B cell (primary cell): ENCODE measurements around the gene B4GALNT3.

Experiments
- EZH2 ChIP-seq: IDR thresholded peaks from 2 replicates; pipeline ENCODE4 v1.6.1; 2012; ENCODE audit warnings: borderline replicate concordance, low read depth, mild to moderate bottlenecking, moderate library complexity, low read length; ENCODE audit not compliant: insufficient read depth, poor library complexity, severe bottlenecking
- TF ChIP-seq, protein P1 (sequence below): fragments of 200-600 bp; IDR thresholded peaks from one replicate; pipeline ENCODE4 v1.8.0; 2022; ENCODE audit warnings: antibody characterized with exemption, mild to moderate bottlenecking

GRCh38 chr12:608413-608812, 148.7 kb downstream of the B4GALNT3 start:
- TF ChIP-seq, protein P1, sequence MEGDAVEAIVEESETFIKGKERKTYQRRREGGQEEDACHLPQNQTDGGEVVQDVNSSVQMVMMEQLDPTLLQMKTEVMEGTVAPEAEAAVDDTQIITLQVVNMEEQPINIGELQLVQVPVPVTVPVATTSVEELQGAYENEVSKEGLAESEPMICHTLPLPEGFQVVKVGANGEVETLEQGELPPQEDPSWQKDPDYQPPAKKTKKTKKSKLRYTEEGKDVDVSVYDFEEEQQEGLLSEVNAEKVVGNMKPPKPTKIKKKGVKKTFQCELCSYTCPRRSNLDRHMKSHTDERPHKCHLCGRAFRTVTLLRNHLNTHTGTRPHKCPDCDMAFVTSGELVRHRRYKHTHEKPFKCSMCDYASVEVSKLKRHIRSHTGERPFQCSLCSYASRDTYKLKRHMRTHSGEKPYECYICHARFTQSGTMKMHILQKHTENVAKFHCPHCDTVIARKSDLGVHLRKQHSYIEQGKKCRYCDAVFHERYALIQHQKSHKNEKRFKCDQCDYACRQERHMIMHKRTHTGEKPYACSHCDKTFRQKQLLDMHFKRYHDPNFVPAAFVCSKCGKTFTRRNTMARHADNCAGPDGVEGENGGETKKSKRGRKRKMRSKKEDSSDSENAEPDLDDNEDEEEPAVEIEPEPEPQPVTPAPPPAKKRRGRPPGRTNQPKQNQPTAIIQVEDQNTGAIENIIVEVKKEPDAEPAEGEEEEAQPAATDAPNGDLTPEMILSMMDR: no peak
- TF ChIP-seq EZH2: no peak
